ENCODE results near the gene PIP5K1B. TPM values are rescaled to one million over a fixed set of nuclear protein-coding genes. Genes with fewer than 3 reads are reported as not detected.

The PIP5K1B gene
- total and polyA plus RNA-seq, 2 experiments from 2014 or later: 3.2 to 5.0 TPM

- Histone ChIP-seq H3K27ac (no peak overlapping the region), H3K9me3 (ENCODE audit: low read depth) (no peaks in the 10 kb centered on the region), H3K36me3 (no peaks in the 10 kb centered on the region), H3K27me3 (no peaks in the 10 kb centered on the region), H3K4me1 (ENCODE audit: low read depth) (peaks cover 11% of the 10 kb centered on the region), H3K4me3 (no peak overlapping the region)
- peak; percentile 4 to 53 for DNase-seq (ENCODE audit: low read depth in 1 of 2, low spot score in 1 of 2)
- TF ChIP-seq, protein P1, sequence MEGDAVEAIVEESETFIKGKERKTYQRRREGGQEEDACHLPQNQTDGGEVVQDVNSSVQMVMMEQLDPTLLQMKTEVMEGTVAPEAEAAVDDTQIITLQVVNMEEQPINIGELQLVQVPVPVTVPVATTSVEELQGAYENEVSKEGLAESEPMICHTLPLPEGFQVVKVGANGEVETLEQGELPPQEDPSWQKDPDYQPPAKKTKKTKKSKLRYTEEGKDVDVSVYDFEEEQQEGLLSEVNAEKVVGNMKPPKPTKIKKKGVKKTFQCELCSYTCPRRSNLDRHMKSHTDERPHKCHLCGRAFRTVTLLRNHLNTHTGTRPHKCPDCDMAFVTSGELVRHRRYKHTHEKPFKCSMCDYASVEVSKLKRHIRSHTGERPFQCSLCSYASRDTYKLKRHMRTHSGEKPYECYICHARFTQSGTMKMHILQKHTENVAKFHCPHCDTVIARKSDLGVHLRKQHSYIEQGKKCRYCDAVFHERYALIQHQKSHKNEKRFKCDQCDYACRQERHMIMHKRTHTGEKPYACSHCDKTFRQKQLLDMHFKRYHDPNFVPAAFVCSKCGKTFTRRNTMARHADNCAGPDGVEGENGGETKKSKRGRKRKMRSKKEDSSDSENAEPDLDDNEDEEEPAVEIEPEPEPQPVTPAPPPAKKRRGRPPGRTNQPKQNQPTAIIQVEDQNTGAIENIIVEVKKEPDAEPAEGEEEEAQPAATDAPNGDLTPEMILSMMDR (IDR thresholded peaks at IDR 0.05; ENCODE audit: low read depth, low read length): no peak
These were observed 34.7 kb downstream of the PIP5K1B start for GRCh38 chr9:68739621-68740174.

- Histone ChIP-seq H3K4me3 (no peak overlapping the region), H3K27me3 (no peaks in the 10 kb centered on the region), H3K36me3 (no peaks in the 10 kb centered on the region), H3K9me3 (ENCODE audit: low read depth) (no peaks in the 10 kb centered on the region), H3K4me1 (ENCODE audit: low read depth) (peaks cover 11% of the 10 kb centered on the region), H3K27ac (no peak overlapping the region)
- no peak for DNase-seq (ENCODE audit: low read depth in 1 of 2, low spot score in 1 of 2)
- TF ChIP-seq, protein P1 (IDR thresholded peaks at IDR 0.05; ENCODE audit: low read depth, low read length): no peak
These were observed 35.5 kb downstream of the PIP5K1B start for GRCh38 chr9:68740561-68740960.

- peaks cover 11% of the 10 kb centered on the region for H3K4me1 ChIP-seq (ENCODE audit: low read depth)
- H3K9me3 ChIP-seq (ENCODE audit: low read depth): no peaks in the 10 kb centered on the region
- DNase-seq (ENCODE audit: low read depth in 1 of 2, low spot score in 1 of 2): no peak
- TF ChIP-seq, protein P1 (IDR thresholded peaks at IDR 0.05; ENCODE audit: low read depth, low read length): no peak
- H3K4me3 ChIP-seq: no peak overlapping the region
- no peaks in the 10 kb centered on the region for H3K36me3 ChIP-seq
- no peak overlapping the region for H3K27ac ChIP-seq
- no peaks in the 10 kb centered on the region for H3K27me3 ChIP-seq
These were observed 36.2 kb downstream of the PIP5K1B start for GRCh38 chr9:68741234-68741633.

- H3K9me3 ChIP-seq (ENCODE audit: low read depth): no peaks in the 10 kb centered on the region
- H3K27ac ChIP-seq: no peak overlapping the region
- no peak for DNase-seq (ENCODE audit: low read depth in 1 of 2, low spot score in 1 of 2)
- no peaks in the 10 kb centered on the region for H3K27me3 ChIP-seq
- H3K36me3 ChIP-seq: no peaks in the 10 kb centered on the region
- TF ChIP-seq, protein P1 (IDR thresholded peaks at IDR 0.05; ENCODE audit: low read depth, low read length): no peak
- H3K4me1 ChIP-seq (ENCODE audit: low read depth): peaks cover 11% of the 10 kb centered on the region
- H3K4me3 ChIP-seq: no peak overlapping the region
These were observed 36.8 kb downstream of the PIP5K1B start for GRCh38 chr9:68741704-68742332.

- no peak for DNase-seq (ENCODE audit: low read depth in 1 of 2, low spot score in 1 of 2)
- Histone ChIP-seq H3K4me1 (ENCODE audit: low read depth) (peaks cover 11% of the 10 kb centered on the region), H3K27me3 (no peaks in the 10 kb centered on the region), H3K36me3 (no peaks in the 10 kb centered on the region), H3K9me3 (ENCODE audit: low read depth) (no peaks in the 10 kb centered on the region), H3K4me3 (no peak overlapping the region), H3K27ac (no peak overlapping the region)
- TF ChIP-seq, protein P1 (IDR thresholded peaks at IDR 0.05; ENCODE audit: low read depth, low read length): no peak
These were observed 37.3 kb downstream of the PIP5K1B start for GRCh38 chr9:68742333-68742730.

Measured in cardiac muscle cell (in vitro differentiated cells and primary cell).